Keratinocyte (primary cell): ENCODE measurements around the gene ZNF512B.

Source experiments
- CTCF ChIP-seq, 3 experiments: IDR thresholded peaks in 1 of 3; conservative IDR thresholded peaks in 1 of 3; optimal IDR thresholded peaks in 1 of 3; 2 replicates in 2 of 3; 3 replicates in 1 of 3; pipeline versions ENCODE3 to v1.5.1; 2011; ENCODE audit warnings: low read length in 3 of 3, mild to moderate bottlenecking in 3 of 3, moderate library complexity in 2 of 3, control low read depth in 1 of 3, inconsistent platforms in 1 of 3; ENCODE audit not compliant: insufficient read depth in 2 of 3; ENCODE audit errors: extremely low read depth in 1 of 3
- EZH2 ChIP-seq: IDR thresholded peaks from one replicate; pipeline ENCODE4 v1.6.1; 2012; ENCODE audit warnings: inconsistent platforms, mild to moderate bottlenecking, low read length, moderate library complexity

- no peak for TF ChIP-seq CTCF (optimal IDR thresholded peaks at IDR 0.05 in 1 of 3, IDR thresholded peaks at IDR 0.05 in 1 of 3, conservative IDR thresholded peaks at IDR 0.05 in 1 of 3; ENCODE audit: extremely low read depth in 1 of 3, insufficient read depth in 2 of 3, low read length in 3 of 3)
- no peak for TF ChIP-seq EZH2
These were observed 7.0 kb downstream of the ZNF512B start for GRCh38 chr20:63962426-63963347.
